Peyer's patch (tissue), 4 donors: ENCODE results near the gene IRF1.

Experiments
- CTCF ChIP-seq, 6 experiments: fragments of 450-650 bp in 4 of 6; fragments of 200-600 bp in 2 of 6; sonication (generic) in 1 of 6; IDR thresholded peaks; one replicate each; pipeline ENCODE4 v1.5.1; 2017 to 2019; ENCODE audit warnings: antibody characterized with exemption in 6 of 6, mild to moderate bottlenecking in 3 of 6, moderate library complexity in 1 of 6
- POLR2A ChIP-seq, 2 donors: fragments of 450-650 bp; IDR thresholded peaks; one replicate each; pipeline ENCODE4 v1.5.1; 2017; ENCODE audit warnings: antibody characterized with exemption in 2 of 2, mild to moderate bottlenecking in 2 of 2, moderate library complexity in 2 of 2

- TF ChIP-seq CTCF (IDR thresholded peaks at IDR 0.05) (no peak), POLR2A (IDR thresholded peaks at IDR 0.05) (no peak)
Measured at GRCh38 chr5:132444841-132445639, 45.5 kb downstream of the IRF1 start.
